GM18519 (cell line): ENCODE measurements around the gene GPRASP3.

Source experiments
- ATAC-seq: cut with Tn5 transposase; IDR thresholded peaks from one replicate; pipeline ENCODE4 v1.9.1; 2021; ENCODE audit warnings: mild to moderate bottlenecking, moderate library complexity; ENCODE audit not compliant: unreplicated experiment, low FRiP score

The GPRASP3 gene

DNA sequence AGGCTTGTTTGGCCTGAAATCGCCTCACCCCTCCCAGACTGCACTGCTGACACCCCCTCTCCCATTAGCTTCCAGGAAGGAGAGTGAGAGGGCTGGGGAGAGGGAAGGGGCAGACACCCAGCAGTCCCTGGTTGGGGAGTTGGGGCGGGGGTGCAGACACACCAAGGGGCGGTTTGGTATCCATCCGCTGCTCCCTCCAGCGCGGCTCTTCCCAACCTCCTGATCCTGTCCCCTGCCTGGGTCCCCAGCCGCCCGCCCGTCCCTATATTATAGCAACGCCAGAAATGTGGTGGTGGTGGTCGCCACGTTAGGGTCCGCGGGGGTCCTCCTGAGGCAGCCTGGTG lies 24.9 kb downstream of the GPRASP3 start:
- no peak for ATAC-seq

GRCh38 chrX:102745857-102746584 lies 25.5 kb downstream of the GPRASP3 start:
- no peak for ATAC-seq

- ATAC-seq = no peak
These were observed 44.7 kb downstream of the GPRASP3 start for GRCh38 chrX:102765217-102765616.

DNA sequence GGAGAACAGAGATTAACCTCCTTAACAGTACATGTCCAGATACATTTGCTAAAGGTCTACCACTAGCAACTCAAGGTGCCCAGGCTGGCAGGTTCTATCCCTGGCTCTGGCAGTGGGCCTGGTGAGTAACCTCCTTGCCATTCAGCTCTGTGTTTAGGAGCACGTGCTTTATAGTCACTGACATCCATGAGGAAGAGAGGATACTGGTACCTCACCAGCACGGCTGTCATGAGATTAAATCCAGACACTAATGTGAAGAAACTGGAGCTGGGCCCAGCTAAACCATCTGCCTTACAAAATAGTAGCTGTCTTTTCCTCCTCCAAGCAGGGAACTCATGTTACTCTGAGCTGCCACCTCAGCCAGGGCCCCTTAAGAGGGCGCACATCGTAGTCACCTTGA lies 45.3 kb downstream of the GPRASP3 start:
- no peak for ATAC-seq

- ATAC-seq = no peak
These were observed 46.7 kb downstream of the GPRASP3 start for GRCh38 chrX:102767287-102767686.

DNA sequence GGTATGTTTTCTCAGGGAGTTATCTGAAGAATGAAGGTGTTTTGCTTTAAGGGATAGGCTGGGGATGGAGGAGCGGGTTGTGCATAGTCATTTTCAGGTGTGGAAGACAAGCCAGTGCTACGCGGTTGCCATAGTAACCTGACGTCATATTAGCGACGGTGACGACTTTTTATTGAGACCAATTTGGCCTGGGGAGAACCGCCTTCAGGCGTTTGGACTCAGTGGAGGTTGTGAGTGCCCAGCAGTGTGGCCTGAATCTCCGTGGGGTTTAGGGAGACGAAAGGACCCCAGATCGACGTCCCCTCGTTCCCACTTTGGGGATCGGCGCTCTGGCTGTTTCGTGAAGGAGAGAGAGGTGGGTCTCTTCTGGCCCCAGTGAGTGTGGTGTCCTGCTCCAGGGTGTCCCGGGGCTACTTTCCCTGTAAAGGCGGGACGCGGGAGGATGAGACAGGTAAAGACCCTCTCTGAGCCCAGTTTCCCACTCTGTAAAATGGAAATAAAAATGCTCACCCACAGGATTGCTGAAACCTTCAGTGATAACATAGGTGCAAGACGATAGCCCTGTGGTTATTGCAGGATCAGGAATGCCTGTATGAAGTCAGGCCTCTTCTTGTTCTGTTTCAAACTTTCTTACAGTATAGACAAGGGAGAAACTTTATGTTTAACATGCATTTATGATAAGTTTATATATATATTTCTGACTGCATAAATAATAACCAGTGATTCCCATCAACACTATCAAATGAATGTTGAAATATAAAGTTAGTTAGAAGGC lies 48.6 kb downstream of the GPRASP3 start:
- peak; percentile 92 for ATAC-seq
